Endothelial cell (in vitro differentiated cells): Measurements from ENCODE around the gene CCP110. TPM values are rescaled to one million over a fixed set of nuclear protein-coding genes. Genes with fewer than 3 reads are reported as not detected.

Source experiments
- DNase-seq: peaks from one replicate; pipeline ENCODE4 v3.0.0; 2021; ENCODE audit warnings: low spot score
- H3K27ac Mint-ChIP-seq: one replicate; pipeline ENCODE4 v1.8.0; 2021; ENCODE audit warnings: mixed read lengths, inconsistent platforms; ENCODE audit not compliant: unreplicated experiment
- H3K27me3 Mint-ChIP-seq: one replicate; pipeline ENCODE4 v1.8.0; 2021; ENCODE audit warnings: mild to moderate bottlenecking, moderate library complexity, mixed read lengths, inconsistent platforms; ENCODE audit not compliant: unreplicated experiment
- H3K36me3 Mint-ChIP-seq: one replicate; pipeline ENCODE4 v1.8.0; 2021; ENCODE audit warnings: mild to moderate bottlenecking, low read depth, mixed read lengths, inconsistent platforms; ENCODE audit not compliant: unreplicated experiment
- H3K4me1 Mint-ChIP-seq: one replicate; pipeline ENCODE4 v1.8.0; 2021; ENCODE audit warnings: mild to moderate bottlenecking, mixed read lengths, inconsistent platforms; ENCODE audit not compliant: unreplicated experiment
- H3K4me3 Mint-ChIP-seq: one replicate; pipeline ENCODE4 v1.8.0; 2021; ENCODE audit warnings: mild to moderate bottlenecking, mixed read lengths, inconsistent platforms; ENCODE audit not compliant: unreplicated experiment
- H3K9me3 Mint-ChIP-seq: one replicate; pipeline ENCODE4 v1.8.0; 2021; ENCODE audit warnings: mixed read lengths, inconsistent platforms; ENCODE audit not compliant: unreplicated experiment
- CTCF ChIP-seq: fragments of 200-600 bp; sonication (generic); IDR thresholded peaks from one replicate; pipeline ENCODE4 v1.5.0; 2021; ENCODE audit warnings: antibody characterized with exemption; ENCODE audit not compliant: unreplicated experiment
- total RNA-seq: library from RNA; stranded (reverse); fragmentation: NEBNext Ultra II Directional; extraction: Animal tissue kit (Norgen Biotek cat#: 25700); gene quantifications from one replicate; pipeline ENCODE4 v1.2.1, GENCODE V29; 2021; ENCODE audit not compliant: unreplicated experiment

CCP110 gene
- total RNA-seq, 1 donor from 2014 or later: 6.8 TPM

- H3K27me3 Mint-ChIP-seq: no peaks in the 10 kb centered on the region
- TF ChIP-seq CTCF: no peak
- peaks cover 10% of the 10 kb centered on the region for H3K36me3 Mint-ChIP-seq
- H3K9me3 Mint-ChIP-seq: no peaks in the 10 kb centered on the region
- DNase-seq: no peak
- H3K27ac Mint-ChIP-seq: no peak overlapping the region
- H3K4me3 Mint-ChIP-seq: no peak overlapping the region
- no peaks in the 10 kb centered on the region for H3K4me1 Mint-ChIP-seq
These were observed 15.9 kb upstream of the CCP110 start for GRCh38 chr16:19507867-19508266.

GRCh38 chr16:19512297-19512696, 11.4 kb upstream of the CCP110 start:
- Mint-ChIP-seq H3K27ac (no peak overlapping the region), H3K4me3 (no peak overlapping the region), H3K4me1 (no peaks in the 10 kb centered on the region), H3K36me3 (peaks cover 15% of the 10 kb centered on the region), H3K27me3 (no peaks in the 10 kb centered on the region), H3K9me3 (no peaks in the 10 kb centered on the region)
- DNase-seq: no peak
- no peak for TF ChIP-seq CTCF

- Mint-ChIP-seq H3K27me3 (no peaks in the 10 kb centered on the region), H3K4me1 (no peaks in the 10 kb centered on the region), H3K9me3 (no peaks in the 10 kb centered on the region), H3K27ac (no peak overlapping the region), H3K4me3 (no peak overlapping the region), H3K36me3 (peaks cover 15% of the 10 kb centered on the region)
- TF ChIP-seq CTCF: no peak
- no peak for DNase-seq
These were observed 10.2 kb upstream of the CCP110 start for GRCh38 chr16:19513377-19514053.

- peaks cover 1% of the 10 kb centered on the region for H3K4me1 Mint-ChIP-seq
- peaks cover 15% of the 10 kb centered on the region for H3K36me3 Mint-ChIP-seq
- no peak overlapping the region for H3K27ac Mint-ChIP-seq
- DNase-seq: no peak
- no peak for TF ChIP-seq CTCF
- H3K4me3 Mint-ChIP-seq: no peak overlapping the region
- no peaks in the 10 kb centered on the region for H3K9me3 Mint-ChIP-seq
- H3K27me3 Mint-ChIP-seq: no peaks in the 10 kb centered on the region
These were observed 8.0 kb upstream of the CCP110 start for GRCh38 chr16:19515757-19516156.

- DNase-seq: no peak
- H3K9me3 Mint-ChIP-seq: no peaks in the 10 kb centered on the region
- TF ChIP-seq CTCF: no peak
- peaks cover 15% of the 10 kb centered on the region for H3K36me3 Mint-ChIP-seq
- no peak overlapping the region for H3K27ac Mint-ChIP-seq
- peaks cover 9% of the 10 kb centered on the region for H3K4me1 Mint-ChIP-seq
- H3K27me3 Mint-ChIP-seq: no peaks in the 10 kb centered on the region
- no peak overlapping the region for H3K4me3 Mint-ChIP-seq
These were observed 6.2 kb upstream of the CCP110 start for GRCh38 chr16:19517424-19518089.
